Left lung (tissue), 10 donors: Measurements from ENCODE around the gene INPP5A. TPM values are rescaled to one million over a fixed set of nuclear protein-coding genes. Genes with fewer than 3 reads are reported as not detected.

Source experiments
- ATAC-seq: fragments of 200-7000 bp; cut with Tn5 transposase; one replicate; pipeline ENCODE4 v1.9.1; 2020; ENCODE audit warnings: moderate library complexity
- DNase-seq, 4 donors: peaks; one replicate each; pipeline ENCODE4 v3.0.0-alpha.2; 2013 to 2020
- H3K27ac ChIP-seq, 2 donors: fragments of 200-600 bp; sonication (generic) in 1 of 2; one replicate each; pipeline versions ENCODE4 v1.5.0 to v1.8.0; 2020 to 2021
- H3K27me3 ChIP-seq, 2 donors: fragments of 200-600 bp; sonication (generic) in 1 of 2; one replicate each; pipeline versions ENCODE4 v1.5.0 to v1.8.0; 2020 to 2021
- H3K36me3 ChIP-seq, 2 donors: fragments of 200-600 bp; sonication (generic) in 1 of 2; one replicate each; pipeline versions ENCODE4 v1.5.0 to v1.8.0; 2020 to 2021
- H3K4me1 ChIP-seq, 2 donors: fragments of 200-600 bp; one replicate each; pipeline ENCODE4 v1.8.0; 2021
- H3K4me3 ChIP-seq, 2 donors: fragments of 200-600 bp; sonication (generic) in 1 of 2; one replicate each; pipeline versions ENCODE4 v1.5.0 to v1.8.0; 2020 to 2021; ENCODE audit warnings: mild to moderate bottlenecking in 1 of 2
- H3K9me3 ChIP-seq, 2 donors: fragments of 200-600 bp; sonication (generic) in 1 of 2; one replicate each; pipeline versions ENCODE4 v1.5.0 to v1.8.0; 2020 to 2021
- CTCF ChIP-seq, 2 donors: fragments of 200-600 bp; sonication (generic) in 1 of 2; IDR thresholded peaks; one replicate each; pipeline versions ENCODE4 v1.5.0 to v1.8.0; 2021; ENCODE audit warnings: antibody characterized with exemption in 2 of 2
- intact Hi-C, 2 donors: fragments of 100-400 bp; cut with DNase I; formaldehyde crosslinking; loops; one replicate each; pipeline versions ENCODE4 v1.11.2 to v1.14.2; 2022
- polyA plus RNA-seq, 6 donors: library from polyadenylated mRNA; unstranded; fragments of 120-200 nt; gene quantifications; one replicate each; pipeline ENCODE4 v1.2.1, GENCODE V29; 2013; ENCODE audit not compliant: insufficient read length in 6 of 6
- total RNA-seq, 2 donors: library from RNA; stranded (reverse); fragmentation: NEBNext Ultra II Directional; extraction: Animal tissue kit (Norgen Biotek cat#: 25700); gene quantifications; one replicate each; pipeline ENCODE4 v1.2.1, GENCODE V29; 2021
- donor health status: DM: no; HTN: yes; CAD: no.
- donor health status: DM: no; HTN: no; CAD: no.

The INPP5A gene
- total and polyA plus RNA-seq, 8 donors: 32.0 to 44.0 (median 36.8) TPM

- Histone ChIP-seq H3K36me3 (no peaks in the 10 kb centered on the region), H3K9me3 (no peaks in the 10 kb centered on the region), H3K4me1 (peaks cover 33 to 55% of the 10 kb centered on the region in 2 donors), H3K4me3 (no peak overlapping the region), H3K27ac (no peak overlapping the region), H3K27me3 (no peaks in the 10 kb centered on the region)
- TF ChIP-seq CTCF (IDR thresholded peaks at IDR 0.05): no peak
- no peak for ATAC-seq
- intact Hi-C loops: no loop called here
- DNase-seq: no peak
Observed at GRCh38 chr10:132630156-132630555, 92.6 kb downstream of the INPP5A start.

GRCh38 chr10:132630666-132631337 is 93.2 kb downstream of the INPP5A start:
- Histone ChIP-seq H3K27ac (peak overlapping the region; percentile 37 to 67), H3K36me3 (no peaks in the 10 kb centered on the region), H3K4me1 (peaks cover 29 to 51% of the 10 kb centered on the region in 2 donors), H3K9me3 (no peaks in the 10 kb centered on the region), H3K27me3 (no peaks in the 10 kb centered on the region), H3K4me3 (no peak overlapping the region)
- no peak for TF ChIP-seq CTCF (IDR thresholded peaks at IDR 0.05)
- DNase-seq (peak in 3 of 4 donors; percentile 49 to 63 (median 62)), ATAC-seq (peak; percentile 47)
- intact Hi-C loops: no loop called here

GRCh38 chr10:132631338-132631735 is 93.8 kb downstream of the INPP5A start:
- Histone ChIP-seq H3K36me3 (no peaks in the 10 kb centered on the region), H3K4me3 (no peak overlapping the region), H3K27ac (peak overlapping the region; percentile 37 to 67), H3K4me1 (peaks cover 29 to 51% of the 10 kb centered on the region in 2 donors), H3K9me3 (no peaks in the 10 kb centered on the region), H3K27me3 (no peaks in the 10 kb centered on the region)
- intact Hi-C loops: no loop called here
- ATAC-seq: peak; percentile 39
- no peak for TF ChIP-seq CTCF (IDR thresholded peaks at IDR 0.05)
- peak; percentile 44 to 71 (median 50) for DNase-seq

GRCh38 chr10:132632091-132632561 is 94.5 kb downstream of the INPP5A start:
- H3K27ac ChIP-seq: peak overlapping the region; percentile 37 to 67
- no peaks in the 10 kb centered on the region for H3K36me3 ChIP-seq
- DNase-seq (peak in 2 of 4 donors; percentile 34 to 45), ATAC-seq (no peak)
- no peak for TF ChIP-seq CTCF (IDR thresholded peaks at IDR 0.05)
- intact Hi-C loops: no loop called here
- no peak overlapping the region for H3K4me3 ChIP-seq
- peaks cover 29 to 51% of the 10 kb centered on the region in 2 donors for H3K4me1 ChIP-seq
- no peaks in the 10 kb centered on the region for H3K27me3 ChIP-seq
- H3K9me3 ChIP-seq: no peaks in the 10 kb centered on the region

GRCh38 chr10:132632851-132633684 is 95.5 kb downstream of the INPP5A start:
- intact Hi-C loops: no loop called here
- TF ChIP-seq CTCF (IDR thresholded peaks at IDR 0.05): no peak
- H3K27ac ChIP-seq: no peak overlapping the region
- no peaks in the 10 kb centered on the region for H3K36me3 ChIP-seq
- H3K9me3 ChIP-seq: no peaks in the 10 kb centered on the region
- H3K4me1 ChIP-seq: peaks cover 25 to 48% of the 10 kb centered on the region in 2 donors
- H3K4me3 ChIP-seq: no peak overlapping the region
- ATAC-seq (no peak), DNase-seq (peak in 2 of 4 donors; percentile 25 to 41)
- no peaks in the 10 kb centered on the region for H3K27me3 ChIP-seq
